ENCODE measurements around the gene SELENOP.

DNA sequence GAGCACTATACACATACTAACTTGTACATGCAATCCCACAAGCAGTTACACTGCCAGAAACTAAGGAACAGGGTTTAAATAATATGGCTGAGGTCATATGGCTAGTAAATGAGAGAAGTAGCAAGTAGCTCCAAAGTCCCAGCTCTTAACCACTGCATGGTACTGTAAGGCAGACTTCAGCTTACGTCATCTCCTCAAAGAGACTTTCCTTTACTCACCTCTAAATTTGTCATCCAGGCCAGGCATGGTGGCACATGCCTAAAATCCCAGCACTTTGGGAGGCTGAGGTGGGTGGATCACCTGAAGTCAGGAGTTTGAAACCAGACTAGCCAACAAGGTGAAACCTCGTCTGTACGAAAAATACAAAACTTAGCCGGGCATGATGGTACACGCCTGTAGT, 20.4 kb upstream of the SELENOP start:
- TF ChIP-seq GATA2 (IDR thresholded peaks at IDR 0.05; ENCODE audit: low read depth, low read length) (no peak), GATA3 (IDR thresholded peaks at IDR 0.05; ENCODE audit: low read depth, low read length) (no peak)
